Memory B cell (primary cell): ENCODE measurements around the gene LEKR1.
A peak's percentile ranks its signal among the peaks of the same experiment; 100 is the strongest.
"Not testable (repeated sequence)": the region's sequence is repeated elsewhere in the genome, so short reads cannot be mapped to it uniquely, and the experiment has no call there.

Source experiments
- ATAC-seq: fragments of 150-1000 bp; cut with Tn5 transposase; 2 replicates; pipeline ENCODE4 v1.10.0; 2021; ENCODE audit warnings: low read depth, mild to moderate bottlenecking, moderate library complexity
- DNase-seq, 2 donors: peaks; one replicate each; pipeline ENCODE4 v3.0.0; 2022; ENCODE audit warnings: low spot score in 2 of 2
- H3K27ac Mint-ChIP-seq: one replicate; pipeline ENCODE4 v1.8.0; 2022; ENCODE audit warnings: mild to moderate bottlenecking, moderate library complexity, mixed read lengths
- H3K27me3 Mint-ChIP-seq: one replicate; pipeline ENCODE4 v1.8.0; 2022; ENCODE audit warnings: mixed read lengths
- H3K36me3 Mint-ChIP-seq: one replicate; pipeline ENCODE4 v1.8.0; 2022; ENCODE audit warnings: mild to moderate bottlenecking, mixed read lengths
- H3K4me1 Mint-ChIP-seq: one replicate; pipeline ENCODE4 v1.8.0; 2022; ENCODE audit warnings: mixed read lengths
- H3K4me3 Mint-ChIP-seq: one replicate; pipeline ENCODE4 v1.8.0; 2022; ENCODE audit warnings: mild to moderate bottlenecking, moderate library complexity, mixed read lengths
- H3K9me3 Mint-ChIP-seq: one replicate; pipeline ENCODE4 v1.8.0; 2022; ENCODE audit warnings: mixed read lengths

Gene LEKR1

GRCh38 chr3:156837115-156837514 lies 11.0 kb downstream of the LEKR1 start:
- DNase-seq: no peak
- no peak overlapping the region for H3K27ac Mint-ChIP-seq
- H3K4me1 Mint-ChIP-seq: no peaks in the 10 kb centered on the region
- ATAC-seq: no peak
- no peak overlapping the region for H3K4me3 Mint-ChIP-seq
- no peaks in the 10 kb centered on the region for H3K36me3 Mint-ChIP-seq
- no peaks in the 10 kb centered on the region for H3K27me3 Mint-ChIP-seq
- H3K9me3 Mint-ChIP-seq: no peaks in the 10 kb centered on the region

GRCh38 chr3:156838035-156838434 lies 11.9 kb downstream of the LEKR1 start:
- no peaks in the 10 kb centered on the region for H3K36me3 Mint-ChIP-seq
- no peak overlapping the region for H3K4me3 Mint-ChIP-seq
- no peak for DNase-seq
- H3K27me3 Mint-ChIP-seq: no peaks in the 10 kb centered on the region
- no peaks in the 10 kb centered on the region for H3K9me3 Mint-ChIP-seq
- H3K27ac Mint-ChIP-seq: no peak overlapping the region
- H3K4me1 Mint-ChIP-seq: no peaks in the 10 kb centered on the region
- ATAC-seq: no peak

- no peak for DNase-seq
- ATAC-seq: no peak
- no peaks in the 10 kb centered on the region for H3K9me3 Mint-ChIP-seq
- H3K4me3 Mint-ChIP-seq: no peak overlapping the region
- peaks cover 3% of the 10 kb centered on the region for H3K36me3 Mint-ChIP-seq
- no peaks in the 10 kb centered on the region for H3K27me3 Mint-ChIP-seq
- H3K27ac Mint-ChIP-seq: no peak overlapping the region
- no peaks in the 10 kb centered on the region for H3K4me1 Mint-ChIP-seq
Observed at GRCh38 chr3:156840826-156841689, 14.9 kb downstream of the LEKR1 start.

GRCh38 chr3:156843071-156843808 lies 17.1 kb downstream of the LEKR1 start:
- Mint-ChIP-seq H3K36me3 (peaks cover 3% of the 10 kb centered on the region), H3K9me3 (no peaks in the 10 kb centered on the region), H3K27me3 (no peaks in the 10 kb centered on the region), H3K27ac (no peak overlapping the region), H3K4me3 (no peak overlapping the region), H3K4me1 (no peaks in the 10 kb centered on the region)
- ATAC-seq (no peak), DNase-seq (no peak)

- ATAC-seq: no peak
- Mint-ChIP-seq H3K4me1 (no peaks in the 10 kb centered on the region), H3K36me3 (peaks cover 3% of the 10 kb centered on the region), H3K9me3 (no peaks in the 10 kb centered on the region), H3K27ac (no peak overlapping the region), H3K4me3 (no peak overlapping the region), H3K27me3 (no peaks in the 10 kb centered on the region)
- no peak for DNase-seq
Observed at GRCh38 chr3:156847752-156848448, 21.7 kb downstream of the LEKR1 start.

- Mint-ChIP-seq H3K27ac (no peak overlapping the region), H3K4me1 (peaks cover 6% of the 10 kb centered on the region), H3K27me3 (no peaks in the 10 kb centered on the region), H3K9me3 (no peaks in the 10 kb centered on the region), H3K4me3 (no peak overlapping the region), H3K36me3 (no peaks in the 10 kb centered on the region)
- no peak for DNase-seq
- ATAC-seq: peak; percentile 100
Observed at GRCh38 chr3:156859578-156859977, 33.4 kb downstream of the LEKR1 start.

GRCh38 chr3:156860873-156861272 lies 34.7 kb downstream of the LEKR1 start:
- Mint-ChIP-seq H3K4me1 (peaks cover 6% of the 10 kb centered on the region), H3K4me3 (no peak overlapping the region), H3K9me3 (no peaks in the 10 kb centered on the region), H3K36me3 (no peaks in the 10 kb centered on the region), H3K27me3 (no peaks in the 10 kb centered on the region), H3K27ac (no peak overlapping the region)
- no peak for ATAC-seq
- no peak for DNase-seq

- H3K36me3 Mint-ChIP-seq: no peaks in the 10 kb centered on the region
- no peak overlapping the region for H3K4me3 Mint-ChIP-seq
- H3K27me3 Mint-ChIP-seq: no peaks in the 10 kb centered on the region
- peaks cover 6% of the 10 kb centered on the region for H3K4me1 Mint-ChIP-seq
- no peak for DNase-seq
- no peaks in the 10 kb centered on the region for H3K9me3 Mint-ChIP-seq
- no peak overlapping the region for H3K27ac Mint-ChIP-seq
- ATAC-seq: no peak
Observed at GRCh38 chr3:156862338-156862737, 36.2 kb downstream of the LEKR1 start.

GRCh38 chr3:156865732-156866131 lies 39.6 kb downstream of the LEKR1 start:
- Mint-ChIP-seq H3K27me3 (no peaks in the 10 kb centered on the region), H3K9me3 (no peaks in the 10 kb centered on the region), H3K4me1 (no peaks in the 10 kb centered on the region), H3K36me3 (no peaks in the 10 kb centered on the region), H3K4me3 (no peak overlapping the region), H3K27ac (no peak overlapping the region)
- ATAC-seq (no peak), DNase-seq (no peak)

GRCh38 chr3:156867174-156867573 lies 41.0 kb downstream of the LEKR1 start:
- Mint-ChIP-seq H3K4me1 (no peaks in the 10 kb centered on the region), H3K27me3 (no peaks in the 10 kb centered on the region), H3K27ac (no peak overlapping the region), H3K9me3 (peaks cover 4% of the 10 kb centered on the region), H3K4me3 (no peak overlapping the region), H3K36me3 (peaks cover 5% of the 10 kb centered on the region)
- ATAC-seq (no peak), DNase-seq (no peak)

- Mint-ChIP-seq H3K36me3 (peaks cover 8% of the 10 kb centered on the region), H3K4me1 (no peaks in the 10 kb centered on the region), H3K9me3 (peaks cover 5% of the 10 kb centered on the region), H3K4me3 (no peak overlapping the region), H3K27me3 (no peaks in the 10 kb centered on the region), H3K27ac (no peak overlapping the region)
- DNase-seq (no peak), ATAC-seq (no peak)
Observed at GRCh38 chr3:156867920-156868319, 41.8 kb downstream of the LEKR1 start.

GRCh38 chr3:156873906-156874305 lies 47.8 kb downstream of the LEKR1 start:
- ATAC-seq (no peak), DNase-seq (no peak)
- H3K4me1 Mint-ChIP-seq: no peaks in the 10 kb centered on the region
- no peak overlapping the region for H3K27ac Mint-ChIP-seq
- peaks cover 20% of the 10 kb centered on the region for H3K9me3 Mint-ChIP-seq
- peaks cover 25% of the 10 kb centered on the region for H3K36me3 Mint-ChIP-seq
- no peak overlapping the region for H3K4me3 Mint-ChIP-seq
- no peaks in the 10 kb centered on the region for H3K27me3 Mint-ChIP-seq

GRCh38 chr3:156879491-156879890 lies 53.3 kb downstream of the LEKR1 start:
- H3K4me3 Mint-ChIP-seq, DNase-seq, H3K27me3 Mint-ChIP-seq, H3K4me1 Mint-ChIP-seq, H3K27ac Mint-ChIP-seq, ATAC-seq: not testable (repeated sequence)
- peaks cover 15% of the 10 kb centered on the region for H3K9me3 Mint-ChIP-seq
- H3K36me3 Mint-ChIP-seq: peaks cover 16% of the 10 kb centered on the region

GRCh38 chr3:156885761-156886160 lies 59.6 kb downstream of the LEKR1 start:
- Mint-ChIP-seq H3K9me3 (peaks cover 5% of the 10 kb centered on the region), H3K27ac (no peak overlapping the region), H3K4me3 (no peak overlapping the region), H3K36me3 (peaks cover 4% of the 10 kb centered on the region), H3K4me1 (no peaks in the 10 kb centered on the region), H3K27me3 (no peaks in the 10 kb centered on the region)
- ATAC-seq (no peak), DNase-seq (no peak)
